Activated T-helper 1 cell treated with anti-CD3 and anti-CD28 coated beads, Interleukin-12 subunit alpha, Interleukin-12 subunit beta, Interleukin-2, Interleukin-4 antibody, amounts not matched to agents 30 ng/mL and 10 ng/mL and 1 ng/mL, durations not matched to agents 14 hours and 24 hours and 36 hours (primary cell): ENCODE measurements around the gene ISG20L2. TPM values are rescaled to one million over a fixed set of nuclear protein-coding genes. Genes with fewer than 3 reads are reported as not detected.

ENCODE experiments used
- total RNA-seq: library from RNA; stranded (reverse); gene quantifications from 2 replicates; pipeline ENCODE4 v1.2.3, GENCODE V29; 2022

Gene ISG20L2
- total RNA-seq, 1 donor from 2014 or later, result 81.5 TPM

Other genes starting within 250 kb of the ISG20L2 start
- gene MEF2D, start 228.0 kb downstream of the ISG20L2 start, total RNA-seq, result 36.3 and 37.0 TPM in 2 replicates
- 10.3 and 11.2 TPM in 2 replicates for gene IQGAP3, start 156.2 kb downstream of the ISG20L2 start, total RNA-seq
- gene TTC24, start 149.0 kb downstream of the ISG20L2 start, total RNA-seq, result 3.7 and 4.1 TPM in 2 replicates
- gene NAXE, start 137.0 kb downstream of the ISG20L2 start, total RNA-seq, result 77.8 and 78.0 TPM in 2 replicates
- gene GPATCH4, start 127.3 kb downstream of the ISG20L2 start, total RNA-seq, result 102 and 104 TPM in 2 replicates
- gene HAPLN2, start 109.4 kb downstream of the ISG20L2 start, total RNA-seq, result not detected in 2 replicates
- gene BCAN, start 86.6 kb downstream of the ISG20L2 start, total RNA-seq, result not detected in 2 replicates
- not detected in 2 replicates for gene NES, start 51.4 kb downstream of the ISG20L2 start, total RNA-seq
- 1.4 and 1.6 TPM in 2 replicates for gene CRABP2, start 23.2 kb downstream of the ISG20L2 start, total RNA-seq
- gene METTL25B, start 297 bp downstream of the ISG20L2 start, total RNA-seq, result 31.6 and 38.9 TPM in 2 replicates
- gene MRPL24, start 12.3 kb upstream of the ISG20L2 start, total RNA-seq, result 132 and 135 TPM in 2 replicates
- 371 and 374 TPM in 2 replicates for gene HDGF, start 22.9 kb upstream of the ISG20L2 start, total RNA-seq
- 117 TPM in 2 replicates for gene PRCC, start 38.8 kb upstream of the ISG20L2 start, total RNA-seq
- gene SH2D2A, start 88.1 kb upstream of the ISG20L2 start, total RNA-seq, result 283 and 286 TPM in 2 replicates
- gene INSRR, start 130.4 kb upstream of the ISG20L2 start, total RNA-seq, result 0.65 and 0.78 TPM in 2 replicates
- gene NTRK1, start 132.1 kb upstream of the ISG20L2 start, total RNA-seq, result 49.1 and 49.8 TPM in 2 replicates
- gene PEAR1, start 165.0 kb upstream of the ISG20L2 start, total RNA-seq, result 0.36 and 0.51 TPM in 2 replicates
- gene LRRC71, start 191.9 kb upstream of the ISG20L2 start, total RNA-seq, result not detected in 2 replicates